BE2C (cell line): Measurements from ENCODE around the gene CDCA7.
"Not testable (repeated sequence)": the region's sequence is repeated elsewhere in the genome, so short reads cannot be mapped to it uniquely, and the experiment has no call there.

Experiments used
- DNase-seq: peaks from one replicate; pipeline ENCODE4 v3.0.0-alpha.2; 2020
- H3K27me3 ChIP-seq: fragments of 250-450 bp; sonication (Bioruptor Pico); 2 replicates; pipeline ENCODE4 v1.5.1; 2020; ENCODE audit warnings: mild to moderate bottlenecking
- H3K36me3 ChIP-seq: fragments of 250-450 bp; sonication (Bioruptor Pico); 2 replicates; pipeline ENCODE4 v1.5.1; 2020; ENCODE audit warnings: mild to moderate bottlenecking
- H3K4me1 ChIP-seq: fragments of 250-450 bp; sonication (Bioruptor Pico); 2 replicates; pipeline ENCODE4 v1.5.1; 2020
- H3K4me3 ChIP-seq: 2 replicates; pipeline ENCODE4 v1.5.1; 2011; ENCODE audit warnings: low read depth, low read length
- H3K9me3 ChIP-seq: fragments of 250-450 bp; sonication (Bioruptor Pico); 2 replicates; pipeline ENCODE4 v1.5.1; 2020
- TF ChIP-seq, protein P1 (sequence below): IDR thresholded peaks from 2 replicates; pipeline ENCODE4 v1.5.1; 2012; ENCODE audit warnings: mild to moderate bottlenecking, low read depth, low read length

CDCA7 gene

DNA sequence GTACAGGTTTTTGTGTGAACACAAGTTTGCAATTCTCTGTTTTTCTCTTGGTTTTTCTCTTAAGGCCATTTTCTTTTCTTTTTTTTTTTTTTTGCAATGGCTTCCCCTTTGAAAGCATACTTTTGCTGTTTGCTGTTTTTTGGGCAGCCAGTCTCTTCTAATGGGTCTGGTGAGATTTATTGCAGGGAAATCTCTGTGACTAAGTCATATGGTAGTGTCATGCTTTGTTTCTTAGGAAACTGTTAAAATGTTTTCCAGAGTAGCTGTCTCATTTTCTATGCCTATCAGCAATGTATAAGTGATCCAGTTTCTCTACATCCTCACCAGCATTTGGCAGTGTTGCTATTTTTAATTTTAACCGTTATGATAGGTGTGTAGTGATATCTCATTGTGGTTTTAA lies 27.9 kb upstream of the CDCA7 start:
- no peaks in the 10 kb centered on the region for H3K27me3 ChIP-seq
- no peaks in the 10 kb centered on the region for H3K9me3 ChIP-seq
- H3K4me1 ChIP-seq, result no peaks in the 10 kb centered on the region
- no peak for DNase-seq
- H3K36me3 ChIP-seq, result no peaks in the 10 kb centered on the region
- TF ChIP-seq, protein P1, sequence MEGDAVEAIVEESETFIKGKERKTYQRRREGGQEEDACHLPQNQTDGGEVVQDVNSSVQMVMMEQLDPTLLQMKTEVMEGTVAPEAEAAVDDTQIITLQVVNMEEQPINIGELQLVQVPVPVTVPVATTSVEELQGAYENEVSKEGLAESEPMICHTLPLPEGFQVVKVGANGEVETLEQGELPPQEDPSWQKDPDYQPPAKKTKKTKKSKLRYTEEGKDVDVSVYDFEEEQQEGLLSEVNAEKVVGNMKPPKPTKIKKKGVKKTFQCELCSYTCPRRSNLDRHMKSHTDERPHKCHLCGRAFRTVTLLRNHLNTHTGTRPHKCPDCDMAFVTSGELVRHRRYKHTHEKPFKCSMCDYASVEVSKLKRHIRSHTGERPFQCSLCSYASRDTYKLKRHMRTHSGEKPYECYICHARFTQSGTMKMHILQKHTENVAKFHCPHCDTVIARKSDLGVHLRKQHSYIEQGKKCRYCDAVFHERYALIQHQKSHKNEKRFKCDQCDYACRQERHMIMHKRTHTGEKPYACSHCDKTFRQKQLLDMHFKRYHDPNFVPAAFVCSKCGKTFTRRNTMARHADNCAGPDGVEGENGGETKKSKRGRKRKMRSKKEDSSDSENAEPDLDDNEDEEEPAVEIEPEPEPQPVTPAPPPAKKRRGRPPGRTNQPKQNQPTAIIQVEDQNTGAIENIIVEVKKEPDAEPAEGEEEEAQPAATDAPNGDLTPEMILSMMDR, result no peak
- no peak overlapping the region for H3K4me3 ChIP-seq

DNA sequence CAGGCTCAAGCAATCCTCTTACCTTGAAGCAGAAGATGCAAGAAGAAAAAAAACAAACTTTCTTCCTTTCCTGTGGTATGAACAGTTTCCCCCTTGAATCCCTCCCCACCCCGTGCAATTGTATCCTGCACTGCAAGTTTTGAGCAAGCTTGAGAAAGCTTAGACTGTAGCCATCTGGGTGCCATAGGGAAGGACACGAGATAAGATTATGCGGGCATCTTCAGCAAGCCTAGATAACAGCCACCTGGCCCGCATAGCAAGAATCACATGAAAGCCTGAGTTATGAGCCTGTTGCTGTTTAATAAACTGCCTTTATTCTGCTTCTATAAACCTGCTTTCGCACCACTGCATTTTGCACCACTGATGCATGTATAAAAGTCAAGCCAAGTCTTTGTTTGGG lies 27.3 kb upstream of the CDCA7 start:
- Histone ChIP-seq H3K36me3 (no peaks in the 10 kb centered on the region), H3K4me1 (no peaks in the 10 kb centered on the region), H3K27me3 (no peaks in the 10 kb centered on the region), H3K9me3 (no peaks in the 10 kb centered on the region), H3K4me3 (no peak overlapping the region)
- no peak for DNase-seq
- TF ChIP-seq, protein P1, result no peak

GRCh38 chr2:173333003-173333402 lies 21.7 kb upstream of the CDCA7 start:
- not testable (repeated sequence) for H3K36me3 ChIP-seq, H3K9me3 ChIP-seq, H3K4me1 ChIP-seq, H3K4me3 ChIP-seq, DNase-seq, H3K27me3 ChIP-seq

DNA sequence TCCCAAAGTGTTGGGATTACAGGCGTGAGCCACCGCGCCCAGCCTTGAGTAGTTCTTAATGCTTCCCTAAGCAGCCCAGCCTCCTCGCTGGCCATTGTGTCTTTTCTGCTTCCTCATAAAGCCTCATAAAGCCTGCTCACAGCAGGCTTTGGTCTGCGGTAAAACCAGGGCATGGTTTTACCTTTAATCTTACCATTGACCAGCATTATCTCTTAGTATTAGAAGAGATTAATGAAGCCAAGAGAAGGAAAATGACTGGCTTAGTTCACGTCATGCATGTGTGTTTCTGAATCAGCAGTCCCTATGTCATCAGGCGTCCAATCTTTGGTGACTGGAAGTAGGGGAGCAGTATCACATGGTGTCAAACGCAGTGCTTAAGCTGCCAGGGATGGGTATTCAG lies 14.9 kb upstream of the CDCA7 start:
- no peak for DNase-seq
- Histone ChIP-seq H3K4me1 (no peaks in the 10 kb centered on the region), H3K36me3 (no peaks in the 10 kb centered on the region), H3K4me3 (no peak overlapping the region), H3K27me3 (no peaks in the 10 kb centered on the region), H3K9me3 (no peaks in the 10 kb centered on the region)
- TF ChIP-seq, protein P1, result no peak

DNA sequence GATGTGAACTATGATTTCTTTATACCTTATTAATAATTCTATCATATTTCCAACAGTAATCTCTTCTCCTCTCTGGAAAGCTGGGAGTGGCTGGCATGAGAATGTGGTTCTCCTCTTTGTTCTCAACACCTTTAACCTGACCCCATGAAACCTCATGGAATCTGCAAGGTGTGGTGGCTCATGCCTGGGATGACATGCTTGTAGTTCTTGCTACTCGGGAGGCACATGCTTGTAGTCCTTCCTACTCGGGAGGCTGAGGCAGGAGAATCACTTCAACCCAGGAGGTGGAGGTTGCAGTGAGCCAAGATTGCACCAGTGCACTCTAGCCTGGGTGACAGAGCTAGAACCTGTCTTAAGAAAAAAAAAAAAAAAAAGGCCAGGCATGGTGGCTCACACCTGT lies 10.8 kb upstream of the CDCA7 start:
- DNase-seq, result no peak
- H3K4me3 ChIP-seq, result no peak overlapping the region
- H3K9me3 ChIP-seq, result no peaks in the 10 kb centered on the region
- no peaks in the 10 kb centered on the region for H3K4me1 ChIP-seq
- no peaks in the 10 kb centered on the region for H3K36me3 ChIP-seq
- H3K27me3 ChIP-seq, result no peaks in the 10 kb centered on the region
- TF ChIP-seq, protein P1, result no peak

GRCh38 chr2:173346035-173346434 lies 8.6 kb upstream of the CDCA7 start:
- Histone ChIP-seq H3K4me3 (no peak overlapping the region), H3K27me3 (no peaks in the 10 kb centered on the region), H3K36me3 (no peaks in the 10 kb centered on the region), H3K4me1 (no peaks in the 10 kb centered on the region), H3K9me3 (no peaks in the 10 kb centered on the region)
- TF ChIP-seq, protein P1, result no peak
- DNase-seq, result no peak
